Measurements from ENCODE around the gene SLC8A3.

DNA sequence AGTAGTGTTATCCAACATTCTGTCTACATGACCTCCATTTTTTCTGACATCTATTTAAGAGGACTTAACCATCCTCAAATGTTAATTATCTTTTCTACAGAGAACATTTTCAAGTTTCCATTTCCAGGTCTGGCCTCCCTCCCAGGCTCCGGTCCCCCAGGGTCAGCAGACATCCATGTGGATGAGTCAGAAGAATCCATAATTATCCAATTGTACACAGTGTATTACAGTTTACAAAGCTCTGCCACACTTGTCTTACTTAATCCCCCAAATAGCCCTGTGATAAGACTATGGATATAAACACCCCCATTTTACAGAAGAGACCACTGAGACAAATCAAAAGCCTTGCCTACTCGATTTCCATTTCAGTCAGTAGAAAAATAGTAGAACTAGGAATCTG lies 65.0 kb downstream of the SLC8A3 start:
- no peak for TF ChIP-seq POLR2A (IDR thresholded peaks at IDR 0.05)
- TF ChIP-seq, protein P1, sequence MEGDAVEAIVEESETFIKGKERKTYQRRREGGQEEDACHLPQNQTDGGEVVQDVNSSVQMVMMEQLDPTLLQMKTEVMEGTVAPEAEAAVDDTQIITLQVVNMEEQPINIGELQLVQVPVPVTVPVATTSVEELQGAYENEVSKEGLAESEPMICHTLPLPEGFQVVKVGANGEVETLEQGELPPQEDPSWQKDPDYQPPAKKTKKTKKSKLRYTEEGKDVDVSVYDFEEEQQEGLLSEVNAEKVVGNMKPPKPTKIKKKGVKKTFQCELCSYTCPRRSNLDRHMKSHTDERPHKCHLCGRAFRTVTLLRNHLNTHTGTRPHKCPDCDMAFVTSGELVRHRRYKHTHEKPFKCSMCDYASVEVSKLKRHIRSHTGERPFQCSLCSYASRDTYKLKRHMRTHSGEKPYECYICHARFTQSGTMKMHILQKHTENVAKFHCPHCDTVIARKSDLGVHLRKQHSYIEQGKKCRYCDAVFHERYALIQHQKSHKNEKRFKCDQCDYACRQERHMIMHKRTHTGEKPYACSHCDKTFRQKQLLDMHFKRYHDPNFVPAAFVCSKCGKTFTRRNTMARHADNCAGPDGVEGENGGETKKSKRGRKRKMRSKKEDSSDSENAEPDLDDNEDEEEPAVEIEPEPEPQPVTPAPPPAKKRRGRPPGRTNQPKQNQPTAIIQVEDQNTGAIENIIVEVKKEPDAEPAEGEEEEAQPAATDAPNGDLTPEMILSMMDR (IDR thresholded peaks at IDR 0.05), result no peak
